AG09309 (cell line): Measurements from ENCODE around the gene SDK2.

Experiments used
- DNase-seq: peaks from one replicate; pipeline ENCODE4 v3.0.0-alpha.2; 2010; ENCODE audit warnings: low read depth
- H3K4me3 ChIP-seq: 2 replicates; pipeline ENCODE4 v1.5.1; 2011; ENCODE audit warnings: mild to moderate bottlenecking, low read depth, low read length, moderate library complexity; ENCODE audit not compliant: control insufficient read depth
- CTCF ChIP-seq: IDR thresholded peaks from 2 replicates; pipeline ENCODE4 v1.5.1; 2011; ENCODE audit warnings: mild to moderate bottlenecking, low read depth, low read length, inconsistent platforms; ENCODE audit not compliant: insufficient read depth, control insufficient read depth; ENCODE audit errors: missing control alignments

Gene SDK2

GRCh38 chr17:73582821-73583220, 61.4 kb downstream of the SDK2 start:
- H3K4me3 ChIP-seq: no peak overlapping the region
- TF ChIP-seq CTCF: no peak
- DNase-seq: no peak

- no peak for TF ChIP-seq CTCF
- H3K4me3 ChIP-seq: no peak overlapping the region
- DNase-seq: no peak
Observed at GRCh38 chr17:73582359-73582758, 61.9 kb downstream of the SDK2 start.

- H3K4me3 ChIP-seq: no peak overlapping the region
- no peak for DNase-seq
- TF ChIP-seq CTCF: no peak
Observed at GRCh38 chr17:73581379-73581778, 62.9 kb downstream of the SDK2 start.

- no peak overlapping the region for H3K4me3 ChIP-seq
- DNase-seq: no peak
- TF ChIP-seq CTCF: no peak
Observed at GRCh38 chr17:73580073-73580710, 64.1 kb downstream of the SDK2 start.

GRCh38 chr17:73576556-73577098, 67.6 kb downstream of the SDK2 start:
- DNase-seq: no peak
- no peak overlapping the region for H3K4me3 ChIP-seq
- no peak for TF ChIP-seq CTCF

- no peak for DNase-seq
- no peak for TF ChIP-seq CTCF
- no peak overlapping the region for H3K4me3 ChIP-seq
Observed at GRCh38 chr17:73575470-73576221, 68.6 kb downstream of the SDK2 start.
